GM23248 (cell line): ENCODE data around the gene DENND10.

Source experiments
- EZH2 ChIP-seq: fragments of 200-600 bp; sonication (generic); IDR thresholded peaks from 2 replicates; pipeline ENCODE4 v1.6.1; 2018; ENCODE audit warnings: antibody characterized with exemption, mild to moderate bottlenecking; ENCODE audit not compliant: insufficient read depth, poor library complexity, severe bottlenecking
- EZH2phosphoT487 ChIP-seq: fragments of 200-600 bp; sonication (generic); IDR thresholded peaks from 2 replicates; pipeline ENCODE4 v1.6.1; 2018; ENCODE audit warnings: antibody characterized with exemption, moderate library complexity, mild to moderate bottlenecking, low read depth; ENCODE audit not compliant: insufficient read depth

DNA sequence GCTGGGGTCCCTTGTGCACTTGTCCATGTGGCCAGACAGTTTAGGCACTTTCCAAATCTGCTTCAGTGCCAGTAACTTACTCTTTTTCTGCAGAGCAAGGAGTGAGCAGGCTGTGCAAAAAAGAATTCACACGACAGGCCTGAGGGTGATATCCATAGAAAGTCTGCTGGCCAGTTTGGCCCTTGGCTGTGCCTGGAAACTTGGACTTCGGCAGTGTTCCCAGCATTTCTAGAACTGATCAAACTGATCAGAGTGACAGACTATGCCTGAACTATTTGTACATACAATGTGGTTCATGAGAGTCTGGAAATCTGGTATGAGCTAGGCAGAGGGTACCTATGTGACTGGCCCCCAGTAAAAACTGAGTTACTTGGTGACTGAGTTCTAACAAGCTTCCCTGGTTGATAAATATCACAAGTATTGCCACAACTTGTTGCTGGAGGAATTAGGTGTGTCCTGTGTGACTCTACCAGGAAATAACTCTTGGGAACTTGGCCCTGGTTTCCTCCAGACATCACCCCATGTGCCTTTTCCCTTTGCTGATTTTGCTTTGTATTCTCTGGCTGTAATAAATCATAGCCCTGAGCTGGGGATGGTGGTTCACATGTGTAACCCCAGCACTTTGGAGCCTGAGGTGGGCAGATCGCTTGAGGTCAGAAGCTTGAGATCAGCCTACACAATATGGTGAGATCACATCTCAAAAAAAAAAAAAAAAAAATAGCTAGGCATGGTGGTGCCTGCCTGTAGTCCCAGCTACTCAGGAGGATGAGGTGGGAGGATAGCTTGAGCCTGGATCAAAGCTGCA lies 3.3 kb upstream of the DENND10 start:
- TF ChIP-seq EZH2phosphoT487 = no peak
- no peak for TF ChIP-seq EZH2
